HL-60 (cell line): ENCODE measurements around the gene HTR3B.
A peak's percentile ranks its signal among the peaks of the same experiment; 100 is the strongest.
"Not testable (repeated sequence)": the region's sequence is repeated elsewhere in the genome, so short reads cannot be mapped to it uniquely, and the experiment has no call there.

Experiments used
- DNase-seq, 2 experiments: peaks; one replicate each; pipeline ENCODE4 v3.0.0-alpha.2; 2010 to 2020; ENCODE audit warnings: low read depth in 1 of 2, low spot score in 1 of 2
- H3K27ac ChIP-seq: fragments of 250-450 bp; sonication (Bioruptor Pico); replicated peaks from 2 replicates; pipeline ENCODE4 v1.5.1; 2020; ENCODE audit warnings: mild to moderate bottlenecking, moderate library complexity
- H3K27me3 ChIP-seq: fragments of 250-450 bp; sonication (Bioruptor Pico); 2 replicates; pipeline ENCODE4 v1.5.1; 2021; ENCODE audit warnings: mild to moderate bottlenecking, moderate library complexity; ENCODE audit not compliant: insufficient read depth, poor library complexity, severe bottlenecking
- H3K4me3 ChIP-seq: replicated peaks from 2 replicates; pipeline ENCODE4 v1.5.1; 2011; ENCODE audit warnings: mild to moderate bottlenecking, control low read depth, low read length; ENCODE audit not compliant: insufficient read depth
- GABPA ChIP-seq: IDR thresholded peaks from 2 replicates; pipeline ENCODE4 v1.6.1; 2012; ENCODE audit warnings: low read depth
- POLR2AphosphoS5 ChIP-seq: IDR thresholded peaks from 2 replicates; pipeline ENCODE4 v1.6.1; 2012; ENCODE audit warnings: low read depth
- SPI1 ChIP-seq: IDR thresholded peaks from 2 replicates; pipeline ENCODE4 v1.6.1; 2012; ENCODE audit warnings: low read depth, mild to moderate bottlenecking, borderline replicate concordance
- TF ChIP-seq, protein P1 (sequence below): IDR thresholded peaks from 2 replicates; pipeline ENCODE4 v1.6.1; 2012; ENCODE audit warnings: low read depth; ENCODE audit not compliant: insufficient replicate concordance
- TF ChIP-seq, protein P2 (sequence below): IDR thresholded peaks from one replicate; pipeline ENCODE4 v1.5.1; 2011; ENCODE audit warnings: low read length, control low read depth, inconsistent platforms; ENCODE audit not compliant: insufficient read depth

The HTR3B gene

DNA sequence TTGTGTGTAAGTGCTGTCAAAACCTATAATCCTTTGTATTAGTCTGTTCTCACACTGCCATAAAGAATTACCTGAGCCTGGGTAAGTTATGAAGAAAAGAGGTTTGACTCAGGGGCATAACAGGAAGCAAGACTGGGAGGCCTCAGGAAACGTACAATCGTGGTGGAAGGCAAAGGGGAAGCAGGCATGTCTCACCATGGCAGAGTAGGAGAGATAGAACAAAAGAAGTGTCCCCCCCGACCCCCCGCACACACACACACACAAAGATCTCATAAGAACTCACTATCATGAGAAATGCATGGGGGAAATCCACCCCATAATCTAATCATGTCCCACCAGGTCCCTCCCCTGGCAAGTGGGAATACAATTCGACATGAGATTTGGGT is 26.9 kb upstream of the HTR3B start:
- Histone ChIP-seq H3K27ac (peak overlapping the region; percentile 51), H3K4me3 (no peak overlapping the region), H3K27me3 (no peaks in the 10 kb centered on the region)
- TF ChIP-seq, protein P1, sequence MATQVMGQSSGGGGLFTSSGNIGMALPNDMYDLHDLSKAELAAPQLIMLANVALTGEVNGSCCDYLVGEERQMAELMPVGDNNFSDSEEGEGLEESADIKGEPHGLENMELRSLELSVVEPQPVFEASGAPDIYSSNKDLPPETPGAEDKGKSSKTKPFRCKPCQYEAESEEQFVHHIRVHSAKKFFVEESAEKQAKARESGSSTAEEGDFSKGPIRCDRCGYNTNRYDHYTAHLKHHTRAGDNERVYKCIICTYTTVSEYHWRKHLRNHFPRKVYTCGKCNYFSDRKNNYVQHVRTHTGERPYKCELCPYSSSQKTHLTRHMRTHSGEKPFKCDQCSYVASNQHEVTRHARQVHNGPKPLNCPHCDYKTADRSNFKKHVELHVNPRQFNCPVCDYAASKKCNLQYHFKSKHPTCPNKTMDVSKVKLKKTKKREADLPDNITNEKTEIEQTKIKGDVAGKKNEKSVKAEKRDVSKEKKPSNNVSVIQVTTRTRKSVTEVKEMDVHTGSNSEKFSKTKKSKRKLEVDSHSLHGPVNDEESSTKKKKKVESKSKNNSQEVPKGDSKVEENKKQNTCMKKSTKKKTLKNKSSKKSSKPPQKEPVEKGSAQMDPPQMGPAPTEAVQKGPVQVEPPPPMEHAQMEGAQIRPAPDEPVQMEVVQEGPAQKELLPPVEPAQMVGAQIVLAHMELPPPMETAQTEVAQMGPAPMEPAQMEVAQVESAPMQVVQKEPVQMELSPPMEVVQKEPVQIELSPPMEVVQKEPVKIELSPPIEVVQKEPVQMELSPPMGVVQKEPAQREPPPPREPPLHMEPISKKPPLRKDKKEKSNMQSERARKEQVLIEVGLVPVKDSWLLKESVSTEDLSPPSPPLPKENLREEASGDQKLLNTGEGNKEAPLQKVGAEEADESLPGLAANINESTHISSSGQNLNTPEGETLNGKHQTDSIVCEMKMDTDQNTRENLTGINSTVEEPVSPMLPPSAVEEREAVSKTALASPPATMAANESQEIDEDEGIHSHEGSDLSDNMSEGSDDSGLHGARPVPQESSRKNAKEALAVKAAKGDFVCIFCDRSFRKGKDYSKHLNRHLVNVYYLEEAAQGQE, result no peak
- no peak for TF ChIP-seq SPI1
- no peak for TF ChIP-seq GABPA
- TF ChIP-seq, protein P2, sequence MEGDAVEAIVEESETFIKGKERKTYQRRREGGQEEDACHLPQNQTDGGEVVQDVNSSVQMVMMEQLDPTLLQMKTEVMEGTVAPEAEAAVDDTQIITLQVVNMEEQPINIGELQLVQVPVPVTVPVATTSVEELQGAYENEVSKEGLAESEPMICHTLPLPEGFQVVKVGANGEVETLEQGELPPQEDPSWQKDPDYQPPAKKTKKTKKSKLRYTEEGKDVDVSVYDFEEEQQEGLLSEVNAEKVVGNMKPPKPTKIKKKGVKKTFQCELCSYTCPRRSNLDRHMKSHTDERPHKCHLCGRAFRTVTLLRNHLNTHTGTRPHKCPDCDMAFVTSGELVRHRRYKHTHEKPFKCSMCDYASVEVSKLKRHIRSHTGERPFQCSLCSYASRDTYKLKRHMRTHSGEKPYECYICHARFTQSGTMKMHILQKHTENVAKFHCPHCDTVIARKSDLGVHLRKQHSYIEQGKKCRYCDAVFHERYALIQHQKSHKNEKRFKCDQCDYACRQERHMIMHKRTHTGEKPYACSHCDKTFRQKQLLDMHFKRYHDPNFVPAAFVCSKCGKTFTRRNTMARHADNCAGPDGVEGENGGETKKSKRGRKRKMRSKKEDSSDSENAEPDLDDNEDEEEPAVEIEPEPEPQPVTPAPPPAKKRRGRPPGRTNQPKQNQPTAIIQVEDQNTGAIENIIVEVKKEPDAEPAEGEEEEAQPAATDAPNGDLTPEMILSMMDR, result no peak
- TF ChIP-seq POLR2AphosphoS5, result no peak
- peak; percentile 30 to 66 for DNase-seq

DNA sequence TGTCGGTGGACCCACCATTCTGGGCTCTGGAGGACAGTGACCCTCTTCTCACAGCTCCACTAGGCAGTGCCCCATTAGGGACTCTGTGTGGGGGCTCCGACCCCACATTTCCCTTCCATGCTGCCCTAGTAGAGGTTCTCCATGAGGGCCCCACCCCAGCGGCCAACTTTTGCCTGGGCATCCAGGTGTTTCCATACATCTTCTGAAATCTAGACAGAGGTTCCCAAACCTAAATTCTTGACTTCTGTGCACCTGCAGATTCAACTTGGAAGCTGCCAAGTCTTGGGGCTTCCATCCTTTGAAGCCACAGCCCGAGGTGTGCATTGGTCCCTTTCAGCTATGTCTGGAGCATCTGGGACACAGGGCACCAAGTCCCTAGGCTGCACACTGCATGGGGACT is 25.1 kb upstream of the HTR3B start:
- H3K4me3 ChIP-seq, H3K27me3 ChIP-seq, DNase-seq, H3K27ac ChIP-seq: not testable (repeated sequence)

DNA sequence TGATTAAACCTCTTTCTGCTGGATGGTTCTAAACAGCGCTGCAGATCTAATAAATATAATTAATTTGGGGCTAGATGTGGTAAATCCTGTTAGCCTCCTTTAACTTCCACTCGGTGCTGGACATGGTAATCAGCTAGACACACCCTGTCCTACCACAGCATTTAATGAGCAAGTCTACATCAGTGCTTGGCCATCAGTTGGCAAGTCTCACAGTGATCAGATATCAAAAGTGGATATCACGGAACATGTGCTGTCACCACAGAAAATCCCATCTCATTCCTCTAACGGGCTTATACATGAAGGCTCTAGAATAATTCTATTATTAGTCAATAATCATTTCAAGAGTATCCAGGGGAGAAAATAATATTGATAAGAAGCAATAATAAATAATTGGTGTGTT is 23.6 kb upstream of the HTR3B start:
- DNase-seq, result no peak
- Histone ChIP-seq H3K27me3 (no peaks in the 10 kb centered on the region), H3K4me3 (no peak overlapping the region), H3K27ac (no peak overlapping the region)
- TF ChIP-seq, protein P2, result no peak
- no peak for TF ChIP-seq GABPA
- TF ChIP-seq, protein P1, result no peak
- no peak for TF ChIP-seq SPI1
- no peak for TF ChIP-seq POLR2AphosphoS5

DNA sequence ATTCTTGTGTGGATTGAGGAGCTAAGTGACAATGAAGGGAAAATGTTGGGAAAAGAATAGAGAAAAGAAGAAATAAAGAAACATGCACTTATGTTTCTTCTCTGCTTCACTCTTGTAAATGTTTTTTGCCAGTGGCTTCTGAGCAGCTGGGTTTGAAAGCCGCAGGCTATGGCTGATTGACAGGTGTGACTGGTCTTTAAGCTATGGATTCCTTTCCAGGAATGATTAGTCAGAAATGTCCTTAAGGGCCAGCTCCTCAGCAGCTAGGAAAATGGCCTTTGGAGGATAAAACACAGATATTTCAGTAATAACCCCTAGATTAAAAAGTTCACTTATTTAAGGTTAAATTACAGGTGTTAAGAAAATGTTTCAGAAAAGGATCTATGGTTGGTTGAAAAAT is 22.7 kb upstream of the HTR3B start:
- H3K27me3 ChIP-seq, result no peaks in the 10 kb centered on the region
- TF ChIP-seq, protein P2, result no peak
- TF ChIP-seq SPI1 (no peak), POLR2AphosphoS5 (no peak), GABPA (no peak)
- TF ChIP-seq, protein P1, result no peak
- no peak overlapping the region for H3K4me3 ChIP-seq
- no peak for DNase-seq
- no peak overlapping the region for H3K27ac ChIP-seq
